ENCODE data around the gene LRRC7. TPM values are rescaled to one million over a fixed set of nuclear protein-coding genes. Genes with fewer than 3 reads are reported as not detected.

Gene LRRC7
- total and polyA plus RNA-seq, 7 donors = 0.33 to 1.2 (median 0.94) TPM; not detected in 2

GRCh38 chr1:70092526-70092925, 524.8 kb downstream of the LRRC7 start:
- Histone ChIP-seq H3K27ac (no peak overlapping the region), H3K9me3 (no peaks in the 10 kb centered on the region), H3K27me3 (ENCODE audit: insufficient read depth in 3 of 3, low read length in 2 of 3) (no peaks in the 10 kb centered on the region), H3K36me3 (ENCODE audit: insufficient read depth in 1 of 2, low read depth in 1 of 2) (no peaks in the 10 kb centered on the region), H3K4me3 (no peak overlapping the region), H3K4me1 (no peaks in the 10 kb centered on the region)
- no peak for ATAC-seq
- intact Hi-C loops (cut with DNase I) = no loop called here
- 46 to 55% (median 53%) methylated on average over 3 of the region's 3 CpGs for WGBS, 3 donors
- no peak for TF ChIP-seq CTCF (IDR thresholded peaks at IDR 0.05)
- no peak for DNase-seq

- DNase-seq (no peak), ATAC-seq (no peak)
- Histone ChIP-seq H3K4me1 (no peaks in the 10 kb centered on the region), H3K27ac (no peak overlapping the region), H3K9me3 (no peaks in the 10 kb centered on the region), H3K27me3 (ENCODE audit: insufficient read depth in 3 of 3, low read length in 2 of 3) (no peaks in the 10 kb centered on the region), H3K36me3 (ENCODE audit: insufficient read depth in 1 of 2, low read depth in 1 of 2) (no peaks in the 10 kb centered on the region), H3K4me3 (no peak overlapping the region)
- intact Hi-C loops (cut with DNase I) = no loop called here
- TF ChIP-seq CTCF (IDR thresholded peaks at IDR 0.05) = no peak
Measured at GRCh38 chr1:70093250-70093975, 525.7 kb downstream of the LRRC7 start.

- no peak for DNase-seq
- TF ChIP-seq CTCF (IDR thresholded peaks at IDR 0.05) = no peak
- Histone ChIP-seq H3K9me3 (no peaks in the 10 kb centered on the region), H3K36me3 (ENCODE audit: insufficient read depth in 1 of 2, low read depth in 1 of 2) (no peaks in the 10 kb centered on the region), H3K4me3 (no peak overlapping the region), H3K4me1 (no peaks in the 10 kb centered on the region), H3K27me3 (ENCODE audit: insufficient read depth in 3 of 3, low read length in 2 of 3) (no peaks in the 10 kb centered on the region), H3K27ac (no peak overlapping the region)
- ATAC-seq = no peak
- intact Hi-C loops (cut with DNase I) = no loop called here
- 68 to 76% (median 69%) methylated on average over 2 of the region's 2 CpGs for WGBS, 3 donors
Measured at GRCh38 chr1:70101231-70101630, 533.5 kb downstream of the LRRC7 start.

GRCh38 chr1:70101774-70102173, 534.1 kb downstream of the LRRC7 start:
- TF ChIP-seq CTCF (IDR thresholded peaks at IDR 0.05) = no peak
- no peak for ATAC-seq
- no peak for DNase-seq
- Histone ChIP-seq H3K27ac (no peak overlapping the region), H3K27me3 (ENCODE audit: insufficient read depth in 3 of 3, low read length in 2 of 3) (no peaks in the 10 kb centered on the region), H3K4me3 (no peak overlapping the region), H3K4me1 (no peaks in the 10 kb centered on the region), H3K36me3 (ENCODE audit: insufficient read depth in 1 of 2, low read depth in 1 of 2) (no peaks in the 10 kb centered on the region), H3K9me3 (no peaks in the 10 kb centered on the region)
- WGBS, 3 donors = 82 to 89% (median 86%) methylated on average over 1 of the region's 1 CpG
- intact Hi-C loops (cut with DNase I) = no loop called here

- Histone ChIP-seq H3K4me1 (no peaks in the 10 kb centered on the region), H3K27ac (no peak overlapping the region), H3K4me3 (no peak overlapping the region), H3K36me3 (ENCODE audit: insufficient read depth in 1 of 2, low read depth in 1 of 2) (no peaks in the 10 kb centered on the region), H3K27me3 (ENCODE audit: insufficient read depth in 3 of 3, low read length in 2 of 3) (no peaks in the 10 kb centered on the region), H3K9me3 (no peaks in the 10 kb centered on the region)
- 92 to 97% (median 96%) methylated on average over 1 of the region's 1 CpG for WGBS, 3 donors
- ATAC-seq = no peak
- intact Hi-C loops (cut with DNase I) = no loop called here
- DNase-seq = no peak
- TF ChIP-seq CTCF (IDR thresholded peaks at IDR 0.05) = no peak
Measured at GRCh38 chr1:70103770-70104169, 536.0 kb downstream of the LRRC7 start.

All from psoas muscle (tissue), 8 donors.